NCI-H2227 (cell line): ENCODE results near the gene PARD3B.
A peak's percentile ranks its signal among the peaks of the same experiment; 100 is the strongest.

Source experiments
- DNase-seq: peaks from one replicate; lab custom pipeline; 2025; ENCODE audit not compliant: unreplicated experiment; lab: John Stamatoyannopoulos, UW

Gene PARD3B

DNA sequence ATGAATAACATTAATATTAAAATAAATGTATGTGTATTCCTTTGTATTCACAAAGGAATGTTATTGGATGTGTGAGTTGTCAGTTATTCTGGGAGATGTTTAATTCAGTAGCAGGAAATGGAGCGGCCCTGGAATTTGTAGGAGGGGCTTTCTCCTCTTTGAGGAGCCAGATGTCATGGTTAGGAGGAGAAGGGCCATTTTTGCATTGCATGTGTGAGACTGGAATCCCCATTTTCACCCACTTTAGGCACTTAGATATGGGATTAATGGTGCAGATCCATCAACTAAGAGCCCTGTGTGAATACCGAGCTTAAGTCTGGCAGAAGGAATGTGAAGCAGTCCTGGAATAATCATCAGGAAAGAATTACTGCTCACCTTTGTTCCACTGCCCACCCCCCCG is 439.2 kb downstream of the PARD3B start:
- peak; percentile 33 for DNase-seq

DNA sequence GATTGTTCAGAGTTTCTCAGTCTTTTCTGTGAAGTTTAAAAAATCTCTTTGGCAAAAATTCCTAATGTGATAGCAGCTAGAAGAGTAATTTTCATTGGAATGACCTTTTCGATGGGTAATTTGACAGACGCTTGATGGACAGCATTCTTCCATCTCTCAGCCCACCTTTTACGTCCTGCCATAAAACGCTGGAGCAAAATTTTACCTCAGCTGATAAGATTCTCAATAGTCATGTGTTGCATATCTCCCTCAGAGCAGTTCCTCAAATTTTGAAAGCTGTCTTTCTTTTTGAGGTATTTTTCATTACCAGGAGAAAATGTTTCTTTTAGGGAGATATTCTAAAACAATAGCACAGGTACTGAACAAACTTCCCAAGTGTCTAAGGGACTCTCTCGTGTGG is 441.4 kb downstream of the PARD3B start:
- no peak for DNase-seq

DNA sequence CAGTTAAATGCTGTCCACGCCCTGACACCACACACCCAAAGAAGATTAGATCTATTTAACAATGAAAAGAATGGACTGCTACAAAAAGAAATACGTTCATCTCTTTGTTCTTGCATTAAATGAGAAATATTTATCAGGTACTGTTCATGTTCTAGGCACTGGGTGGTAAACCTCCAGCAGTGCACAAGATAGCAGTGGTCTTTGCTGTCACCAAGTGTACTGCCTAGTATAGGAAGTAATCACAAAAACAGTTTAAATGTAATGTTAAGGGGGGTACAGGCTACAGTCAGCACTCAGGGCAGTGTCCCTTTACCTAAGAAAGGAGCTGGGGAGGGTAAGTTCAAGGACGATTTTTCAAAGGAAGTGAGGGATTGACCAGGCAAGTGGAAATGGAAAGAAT is 443.6 kb downstream of the PARD3B start:
- DNase-seq, result no peak

DNA sequence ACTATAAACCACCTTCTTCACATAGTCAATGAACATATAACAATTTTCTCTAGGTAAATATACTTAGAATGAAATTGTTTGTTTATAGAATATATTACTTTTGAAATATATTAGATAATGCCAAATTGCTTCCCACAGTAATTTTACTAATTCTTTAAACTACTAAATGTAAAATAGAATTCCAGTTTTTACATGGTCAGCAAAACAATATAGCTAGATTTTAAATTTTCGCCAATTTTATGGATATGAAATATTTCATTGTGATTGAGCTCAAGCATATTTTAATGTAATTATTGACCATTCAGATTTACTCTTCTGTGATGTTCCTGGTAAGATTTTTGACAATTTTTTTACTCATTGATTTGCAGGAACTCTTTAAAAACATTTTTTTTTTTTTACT is 444.6 kb downstream of the PARD3B start:
- DNase-seq, result no peak

DNA sequence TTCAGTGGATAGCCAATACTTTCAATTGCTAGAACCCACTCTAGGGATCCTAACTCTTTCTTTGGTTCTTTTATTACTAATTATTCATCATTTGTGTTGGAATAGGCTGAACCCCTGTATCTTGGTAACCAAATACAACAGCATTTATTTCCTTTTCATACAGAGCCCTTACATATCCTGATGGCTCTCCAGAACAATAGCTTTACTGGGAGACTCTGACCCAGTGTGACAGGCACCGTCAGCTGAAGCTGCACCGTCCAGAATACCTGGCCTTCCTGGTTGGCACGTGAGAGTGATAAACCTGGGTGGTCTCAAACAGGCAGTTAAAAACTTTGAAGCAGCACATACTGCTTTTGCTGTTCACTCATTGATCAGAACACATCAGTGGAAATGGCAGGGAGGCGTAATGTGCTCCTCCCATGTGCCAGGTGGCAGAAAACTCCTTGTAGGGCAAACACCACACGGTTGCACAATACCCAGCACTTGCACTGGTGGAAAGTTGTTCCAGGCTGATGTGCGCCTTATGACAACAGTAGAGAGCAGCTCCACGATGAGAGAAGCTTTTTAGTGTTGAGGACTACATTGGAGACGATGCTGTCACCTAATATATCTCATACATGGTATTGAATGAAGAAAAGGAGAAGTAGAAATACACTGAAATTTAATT is 456.2 kb downstream of the PARD3B start:
- DNase-seq, result no peak

DNA sequence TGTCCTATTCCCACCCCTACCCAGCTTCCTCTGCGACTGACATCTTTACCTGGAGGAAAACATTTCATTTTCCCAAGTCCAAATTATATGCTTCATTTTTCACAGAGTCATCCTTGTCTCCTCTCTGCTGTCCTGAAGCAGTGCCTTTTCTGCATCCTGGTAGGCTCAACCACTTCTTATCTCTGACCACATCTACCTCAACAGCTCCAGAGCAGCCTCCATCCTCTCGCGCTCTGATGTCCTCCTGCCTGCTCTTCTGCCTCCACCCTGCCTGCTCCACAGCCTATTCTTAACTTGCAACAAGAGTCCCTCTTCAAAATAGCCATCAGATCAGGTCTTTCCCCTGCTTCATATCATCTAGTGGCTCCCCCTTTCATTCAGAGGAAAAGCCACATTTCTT is 457.1 kb downstream of the PARD3B start:
- no peak for DNase-seq

DNA sequence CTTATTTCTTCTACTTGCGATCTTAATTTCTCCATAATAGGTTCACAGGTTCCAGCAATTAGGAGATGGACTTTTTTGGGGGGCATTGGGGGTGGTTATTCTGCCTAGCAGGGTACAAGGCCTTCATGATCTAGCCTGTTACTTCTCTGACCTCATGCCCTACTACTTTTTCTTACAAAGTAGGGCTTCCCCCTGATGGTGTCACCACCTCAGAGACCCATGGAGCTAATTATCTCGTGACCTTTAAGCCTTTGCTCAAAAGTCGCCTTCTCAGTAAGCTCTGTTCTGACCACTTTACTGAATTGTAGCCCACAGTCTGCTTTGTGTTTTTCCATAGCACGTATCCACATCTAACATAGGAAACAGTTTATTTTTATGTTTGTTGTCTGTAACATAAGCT is 458.0 kb downstream of the PARD3B start:
- DNase-seq, result no peak

DNA sequence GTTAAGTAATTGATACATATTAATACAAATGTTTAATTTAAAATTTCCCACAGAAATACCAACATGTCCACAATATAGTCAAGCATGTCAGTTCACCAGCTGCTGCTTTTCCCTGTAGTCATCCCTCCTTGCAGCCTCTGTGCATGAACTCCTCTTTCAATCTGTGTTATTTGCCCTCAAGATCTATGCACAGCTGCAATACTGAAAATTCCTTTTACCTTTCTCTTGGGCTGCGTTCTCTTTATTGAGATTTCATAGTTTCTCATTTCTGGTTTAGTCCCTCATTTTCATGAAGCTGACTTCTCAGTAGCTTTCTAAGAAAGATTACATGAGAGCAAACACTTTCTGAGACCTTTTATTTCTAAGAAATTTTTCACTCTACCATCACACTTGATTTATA is 464.9 kb downstream of the PARD3B start:
- DNase-seq, result no peak

DNA sequence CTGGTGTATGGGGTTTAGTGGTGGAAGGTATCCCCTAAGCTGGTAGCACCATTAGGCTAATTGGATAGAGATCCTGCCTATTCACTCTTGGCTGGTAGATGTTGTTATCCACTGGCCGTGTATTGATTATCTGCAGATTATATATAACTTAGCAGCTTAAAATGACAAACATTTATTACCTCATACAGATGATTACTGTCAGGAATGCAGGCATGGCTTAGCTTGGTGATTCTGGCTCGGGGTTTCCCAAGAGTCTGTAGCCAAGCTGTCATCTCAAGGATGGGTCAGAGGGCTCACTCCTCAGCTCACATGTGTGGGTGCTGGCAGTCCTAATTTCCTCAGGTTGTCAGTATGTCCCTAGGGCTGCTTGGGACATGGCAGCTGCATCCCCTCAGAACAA is 465.8 kb downstream of the PARD3B start:
- no peak for DNase-seq

DNA sequence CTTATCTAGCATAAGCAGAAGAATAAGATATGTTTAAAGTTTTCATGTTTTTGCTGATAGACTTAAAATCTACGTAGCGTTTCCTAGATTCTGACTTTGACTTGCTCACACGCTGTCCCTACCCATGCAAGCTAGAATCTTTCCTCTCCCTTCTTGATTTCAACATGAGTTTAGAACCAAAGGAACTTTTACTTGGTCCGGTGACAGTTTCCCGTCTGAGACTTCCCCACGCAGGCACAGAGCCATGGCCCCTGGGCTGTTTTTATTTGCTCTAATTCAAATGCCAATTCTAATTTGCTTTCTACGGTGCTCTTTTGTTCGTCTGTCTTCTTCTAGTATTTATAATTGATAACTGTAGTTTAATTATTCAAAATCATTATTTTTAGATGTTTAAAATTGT is 467.7 kb downstream of the PARD3B start:
- no peak for DNase-seq

DNA sequence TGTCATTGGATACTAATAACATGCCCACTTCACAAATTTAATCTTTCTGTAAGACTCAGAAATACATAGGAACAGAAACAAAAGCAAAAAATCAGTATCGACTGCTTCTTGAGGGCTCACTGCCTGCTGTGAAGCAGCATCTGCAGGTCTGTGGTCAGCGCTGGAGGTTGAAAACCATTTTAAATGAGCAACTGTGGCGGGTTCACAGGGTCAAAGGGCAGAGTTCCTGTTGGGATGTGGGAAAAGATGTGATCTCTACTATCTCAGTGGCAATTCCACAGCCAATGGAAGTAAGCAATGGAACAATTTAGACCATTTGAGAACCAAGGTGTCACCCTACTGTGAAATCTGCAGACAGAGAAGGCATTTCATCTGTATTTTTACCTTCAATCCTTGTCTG is 468.3 kb downstream of the PARD3B start:
- peak; percentile 39 for DNase-seq

DNA sequence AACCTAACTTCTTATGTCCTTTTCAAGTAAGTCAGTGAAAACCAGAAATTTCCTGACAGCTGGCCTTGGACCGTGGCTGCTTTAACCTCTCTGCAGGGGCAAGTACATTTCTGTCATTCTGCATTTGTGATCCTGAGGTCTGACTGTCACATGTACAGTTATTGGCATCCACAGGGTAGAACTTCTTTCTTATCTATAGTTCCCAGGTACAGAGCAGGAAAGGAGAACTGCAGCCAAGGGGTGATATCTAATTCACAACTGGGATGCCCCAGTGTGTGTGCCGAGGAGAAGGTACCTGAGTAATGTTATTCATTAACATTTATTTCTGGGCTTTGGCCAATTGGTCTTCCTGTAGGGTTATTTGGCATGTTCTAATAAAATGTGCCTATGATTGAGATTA is 468.9 kb downstream of the PARD3B start:
- DNase-seq, result no peak

DNA sequence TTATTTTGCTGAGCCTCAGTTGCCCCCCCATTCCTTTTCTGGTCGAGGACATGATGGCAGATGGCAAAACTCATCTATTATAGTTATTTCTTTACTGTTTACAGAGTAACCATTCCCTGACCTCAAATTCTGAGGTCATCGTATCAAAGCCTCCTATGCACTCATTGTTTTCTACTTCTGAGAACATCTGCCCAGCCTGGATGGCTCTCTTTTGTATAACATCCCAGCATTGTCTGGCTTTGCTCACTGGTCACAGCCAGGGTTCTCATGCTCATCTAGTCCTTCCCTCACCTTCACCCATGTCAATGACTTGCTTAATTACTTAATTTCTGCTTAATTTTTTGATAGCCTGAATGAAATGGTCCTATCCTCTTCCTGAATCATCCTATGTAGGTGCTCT is 472.1 kb downstream of the PARD3B start:
- DNase-seq, result peak; percentile 89

DNA sequence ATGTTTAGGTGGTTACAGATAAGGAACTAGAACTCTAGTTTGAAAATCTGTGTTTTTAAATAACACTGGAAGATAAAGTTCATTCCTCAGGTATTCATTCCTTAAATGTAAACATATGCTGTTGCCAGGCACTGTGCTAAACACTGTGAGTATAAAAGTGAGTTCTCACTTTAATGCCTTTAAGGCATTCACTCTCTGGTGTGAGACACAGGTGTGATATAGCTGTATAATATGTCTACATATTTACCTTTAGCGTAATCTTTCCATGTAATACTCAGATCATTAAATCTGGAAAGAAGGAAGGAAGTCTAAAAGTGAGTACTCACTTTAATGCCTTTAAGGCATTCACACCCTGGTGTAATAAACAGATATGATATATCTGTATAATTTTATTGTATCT is 472.6 kb downstream of the PARD3B start:
- DNase-seq, result no peak

DNA sequence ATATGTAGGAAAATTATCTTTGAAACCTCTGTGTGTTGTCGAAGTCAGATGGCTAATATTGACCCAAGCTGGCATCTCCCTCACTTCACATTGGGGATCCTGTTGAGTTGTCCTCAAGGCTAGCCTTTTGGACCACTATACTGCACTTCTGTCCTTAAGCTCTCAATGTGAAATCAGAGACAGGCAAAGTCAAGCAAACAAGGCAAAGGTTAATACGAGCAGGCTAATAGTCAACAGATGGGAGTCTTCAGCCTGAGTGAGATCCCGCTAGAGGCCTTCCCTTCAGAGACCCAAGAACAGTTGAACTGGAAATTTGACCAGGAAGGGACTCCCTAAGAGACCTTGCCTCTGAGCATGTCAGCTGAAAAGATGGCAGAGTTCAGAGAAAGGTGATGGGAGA is 475.4 kb downstream of the PARD3B start:
- DNase-seq, result no peak

DNA sequence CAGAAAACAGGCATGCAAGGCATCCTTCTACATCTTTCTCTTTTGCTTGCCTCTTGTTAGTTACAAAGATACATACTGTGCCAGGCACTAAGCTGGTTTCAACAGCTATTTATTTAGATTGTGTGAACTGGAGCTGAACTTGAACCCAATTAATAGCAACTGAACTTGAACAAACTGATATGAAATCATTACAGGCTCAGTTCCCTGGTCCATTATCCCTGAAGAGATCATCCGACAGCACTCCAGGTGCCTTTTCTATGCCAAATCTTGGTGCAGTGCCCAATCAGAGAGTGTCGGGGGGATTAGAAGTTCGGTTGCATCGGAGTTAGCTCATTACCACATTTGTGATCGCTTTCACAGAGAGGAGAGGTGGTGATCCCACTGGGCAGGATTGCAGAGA is 477.6 kb downstream of the PARD3B start:
- peak; percentile 51 for DNase-seq

DNA sequence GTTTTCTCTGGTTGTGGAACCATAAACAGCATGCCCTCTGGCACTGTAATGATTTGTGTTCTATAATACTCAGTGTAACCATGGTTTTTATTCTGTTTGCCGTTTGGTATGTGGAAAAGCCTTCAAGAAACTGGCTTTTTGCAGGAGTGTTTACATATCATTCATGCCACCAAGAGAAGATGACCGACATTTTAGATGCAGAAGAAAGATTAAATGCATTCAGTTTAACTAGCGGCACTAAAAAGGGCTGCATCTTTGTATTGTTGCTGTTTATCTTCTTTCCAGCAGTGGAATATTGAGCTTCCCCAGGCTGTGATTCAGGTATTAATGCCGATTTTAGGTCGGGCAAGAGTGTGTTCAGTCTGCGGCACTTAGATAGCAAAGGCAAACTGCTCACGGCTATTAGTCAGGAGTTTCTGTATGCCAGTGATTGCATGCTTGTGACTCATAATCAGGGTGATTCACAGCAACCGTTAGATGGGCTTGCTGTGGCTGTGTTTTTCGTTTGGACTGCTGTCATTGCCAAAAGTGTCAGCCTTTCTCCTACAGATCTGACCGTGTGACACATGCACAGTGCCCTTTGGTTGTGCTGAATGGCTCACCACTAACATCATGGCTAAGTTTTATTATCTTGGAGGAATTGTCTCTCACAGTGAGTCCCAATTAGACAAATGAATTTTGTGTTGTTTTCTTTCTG is 479.7 kb downstream of the PARD3B start:
- DNase-seq, result peak; percentile 76

DNA sequence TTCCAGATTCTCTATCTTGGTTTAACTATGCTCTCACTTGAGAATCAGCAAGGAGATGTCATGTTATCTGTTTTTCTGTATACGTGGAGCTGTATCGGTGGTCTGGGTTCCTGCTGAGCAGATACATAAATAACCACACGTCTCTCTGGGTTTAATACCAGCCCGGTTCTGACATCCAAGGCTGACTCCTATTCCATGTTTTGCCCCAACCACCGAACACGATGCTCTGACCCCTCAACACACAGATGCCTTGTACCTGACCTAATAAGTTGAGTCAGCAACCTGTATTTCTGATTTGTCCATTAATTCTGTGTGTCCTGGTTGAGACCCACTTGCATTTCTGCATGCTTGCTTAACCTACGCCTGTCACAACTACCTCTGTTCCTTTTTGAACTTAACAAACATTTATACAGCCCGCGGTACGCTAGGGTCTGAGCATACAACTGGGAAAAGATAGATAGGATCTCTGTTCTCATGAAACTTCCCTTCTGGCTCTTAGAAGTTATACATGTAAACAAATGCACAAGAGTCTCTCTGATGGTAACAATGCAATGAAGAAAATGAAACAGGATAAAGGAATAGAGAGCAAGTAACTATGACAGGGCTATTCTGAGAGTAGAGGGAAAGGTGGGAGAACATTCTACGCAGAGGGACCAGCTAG is 480.4 kb downstream of the PARD3B start:
- no peak for DNase-seq

DNA sequence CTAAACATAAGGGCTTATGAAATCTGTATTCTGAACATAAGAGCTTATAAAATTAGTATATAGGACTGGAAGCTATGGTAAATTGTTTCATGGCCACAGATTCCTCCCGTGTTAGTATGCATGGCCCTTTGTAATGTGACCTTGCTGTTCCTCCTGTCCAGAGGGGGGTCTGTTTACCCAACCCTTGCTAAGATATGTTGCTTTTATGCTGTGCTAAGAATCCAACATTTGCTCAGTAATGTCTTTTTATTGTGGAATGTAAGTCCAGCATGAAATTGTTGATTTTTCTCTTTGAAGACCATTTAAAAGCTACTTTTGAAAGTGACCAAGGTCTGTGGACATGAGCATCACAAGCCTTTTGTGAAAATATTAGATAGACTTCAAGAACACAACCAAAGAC is 485.4 kb downstream of the PARD3B start:
- DNase-seq, result no peak

DNA sequence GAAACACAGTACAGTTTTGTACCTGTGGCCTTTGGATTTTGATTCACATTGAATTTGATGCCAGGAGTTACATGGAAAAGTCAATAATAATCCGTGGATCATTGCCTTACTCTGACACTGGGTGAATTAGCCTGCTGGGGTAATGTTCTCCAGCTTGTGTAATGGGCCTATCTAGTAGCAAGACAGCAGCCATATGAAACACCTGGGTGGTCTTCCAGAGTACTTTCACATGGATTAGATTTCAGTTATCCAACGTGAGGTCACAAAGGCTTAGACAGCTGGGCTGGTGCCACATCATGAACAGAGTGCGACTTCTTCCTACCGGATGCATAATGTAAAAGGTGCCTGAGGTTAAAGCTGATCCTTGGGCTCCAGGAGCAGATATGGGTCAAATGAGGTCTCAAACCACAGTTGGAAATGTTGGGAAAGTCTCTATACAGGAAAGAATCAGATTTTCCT is 486.8 kb downstream of the PARD3B start:
- no peak for DNase-seq

DNA sequence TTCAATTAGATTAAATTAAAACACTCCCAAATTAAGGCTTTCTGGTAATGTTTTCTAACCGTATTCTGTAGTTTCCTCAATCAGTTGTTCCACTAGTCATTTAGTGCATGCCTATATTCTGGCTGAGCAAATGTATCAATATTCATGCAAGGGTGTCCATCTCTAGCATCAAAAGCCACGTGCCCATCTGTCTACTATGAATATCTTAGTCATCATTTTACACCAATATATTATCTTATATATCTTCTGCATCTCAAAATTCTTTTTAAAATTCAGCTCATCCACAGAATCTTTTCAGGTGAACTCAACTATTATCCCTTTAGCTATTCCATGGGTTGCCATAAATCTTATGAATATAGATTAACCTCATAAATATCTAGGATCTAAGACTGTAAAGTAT is 488.2 kb downstream of the PARD3B start:
- DNase-seq, result no peak

DNA sequence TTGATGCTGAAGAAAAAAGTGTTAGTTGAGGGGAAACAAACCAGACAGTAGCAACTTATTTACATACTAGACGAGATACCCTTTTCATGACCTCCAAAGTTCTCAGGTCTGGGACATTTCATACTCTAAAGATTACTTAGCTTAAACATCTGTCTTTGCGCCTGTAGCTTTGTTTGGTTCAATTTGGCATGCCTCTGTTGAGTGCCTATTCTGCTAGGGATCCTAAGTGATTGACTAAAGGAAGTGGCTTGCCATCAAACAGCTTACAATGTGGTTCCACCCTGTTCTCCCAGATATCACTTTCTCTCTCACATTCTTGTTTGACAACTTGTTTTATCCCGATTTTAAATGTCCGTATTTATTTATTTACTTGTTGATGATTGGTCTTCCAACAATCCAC is 488.8 kb downstream of the PARD3B start:
- DNase-seq, result no peak
